Left ventricle myocardium inferior (tissue), 1 donor: Measurements from ENCODE around the gene CA10. TPM values are rescaled to one million over a fixed set of nuclear protein-coding genes. Genes with fewer than 3 reads are reported as not detected.

Experiments
- DNase-seq: peaks from one replicate; pipeline ENCODE4 v3.0.0-alpha.2; 2020
- H3K27ac ChIP-seq: fragments of 200-600 bp; replicated peaks from 2 replicates; pipeline ENCODE4 v1.8.0; 2021
- H3K27me3 ChIP-seq: fragments of 200-600 bp; 2 replicates; pipeline ENCODE4 v1.8.0; 2021; ENCODE audit warnings: low read depth
- H3K36me3 ChIP-seq: fragments of 200-600 bp; 2 replicates; pipeline ENCODE4 v1.8.0; 2021
- H3K4me1 ChIP-seq: fragments of 200-600 bp; 2 replicates; pipeline ENCODE4 v1.8.0; 2021
- H3K4me3 ChIP-seq: fragments of 200-600 bp; 2 replicates; pipeline ENCODE4 v1.8.0; 2021; ENCODE audit warnings: mild to moderate bottlenecking, moderate library complexity
- H3K9me3 ChIP-seq: fragments of 200-600 bp; replicated peaks from 2 replicates; pipeline ENCODE4 v1.8.0; 2021
- intact Hi-C: fragments of 100-400 bp; cut with micrococcal nuclease; formaldehyde crosslinking; loops from one replicate; pipeline ENCODE4 v1.11.0; 2022
- total RNA-seq: library from RNA; stranded (reverse); fragmentation: NEBNext Ultra II Directional; extraction: Animal tissue kit (Norgen Biotek cat#: 25700); gene quantifications from one replicate; pipeline ENCODE4 v1.2.1, GENCODE V29; 2021
- TF ChIP-seq, protein P1 (sequence below): fragments of 200-600 bp; IDR thresholded peaks from 2 replicates; pipeline ENCODE4 v1.8.0; 2021; ENCODE audit warnings: antibody characterized with exemption, mild to moderate bottlenecking, borderline replicate concordance
- donor health status: DM: no; HTN: yes; CAD: no; lungs with severe emphysema.

Gene CA10
- total RNA-seq, 1 donor from 2014 or later = not detected

DNA sequence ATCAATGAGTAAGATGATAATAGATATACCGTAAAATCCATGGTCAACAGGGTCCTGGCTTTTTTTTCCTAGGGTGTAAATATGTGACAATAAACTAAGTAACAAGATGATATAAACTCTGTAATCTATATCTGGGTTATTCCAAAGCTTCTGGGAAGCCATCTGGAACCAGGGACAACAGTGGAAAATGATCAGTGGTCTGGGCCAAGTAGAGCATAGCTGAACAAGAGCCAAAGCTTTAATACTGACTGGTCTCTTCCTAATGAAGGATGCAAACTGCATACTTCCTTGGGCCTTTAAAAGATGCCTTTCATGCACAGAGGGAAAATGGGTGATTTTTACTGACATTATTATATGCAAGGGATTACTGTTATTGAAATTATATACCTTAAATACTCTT lies 8.9 kb downstream of the CA10 start:
- DNase-seq = no peak
- no peak overlapping the region for H3K4me3 ChIP-seq
- intact Hi-C loops = no loop called here
- H3K9me3 ChIP-seq = no peaks in the 10 kb centered on the region
- H3K36me3 ChIP-seq = no peaks in the 10 kb centered on the region
- H3K4me1 ChIP-seq = no peaks in the 10 kb centered on the region
- H3K27me3 ChIP-seq = peaks cover 16% of the 10 kb centered on the region
- no peak overlapping the region for H3K27ac ChIP-seq
- TF ChIP-seq, protein P1, sequence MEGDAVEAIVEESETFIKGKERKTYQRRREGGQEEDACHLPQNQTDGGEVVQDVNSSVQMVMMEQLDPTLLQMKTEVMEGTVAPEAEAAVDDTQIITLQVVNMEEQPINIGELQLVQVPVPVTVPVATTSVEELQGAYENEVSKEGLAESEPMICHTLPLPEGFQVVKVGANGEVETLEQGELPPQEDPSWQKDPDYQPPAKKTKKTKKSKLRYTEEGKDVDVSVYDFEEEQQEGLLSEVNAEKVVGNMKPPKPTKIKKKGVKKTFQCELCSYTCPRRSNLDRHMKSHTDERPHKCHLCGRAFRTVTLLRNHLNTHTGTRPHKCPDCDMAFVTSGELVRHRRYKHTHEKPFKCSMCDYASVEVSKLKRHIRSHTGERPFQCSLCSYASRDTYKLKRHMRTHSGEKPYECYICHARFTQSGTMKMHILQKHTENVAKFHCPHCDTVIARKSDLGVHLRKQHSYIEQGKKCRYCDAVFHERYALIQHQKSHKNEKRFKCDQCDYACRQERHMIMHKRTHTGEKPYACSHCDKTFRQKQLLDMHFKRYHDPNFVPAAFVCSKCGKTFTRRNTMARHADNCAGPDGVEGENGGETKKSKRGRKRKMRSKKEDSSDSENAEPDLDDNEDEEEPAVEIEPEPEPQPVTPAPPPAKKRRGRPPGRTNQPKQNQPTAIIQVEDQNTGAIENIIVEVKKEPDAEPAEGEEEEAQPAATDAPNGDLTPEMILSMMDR = no peak

DNA sequence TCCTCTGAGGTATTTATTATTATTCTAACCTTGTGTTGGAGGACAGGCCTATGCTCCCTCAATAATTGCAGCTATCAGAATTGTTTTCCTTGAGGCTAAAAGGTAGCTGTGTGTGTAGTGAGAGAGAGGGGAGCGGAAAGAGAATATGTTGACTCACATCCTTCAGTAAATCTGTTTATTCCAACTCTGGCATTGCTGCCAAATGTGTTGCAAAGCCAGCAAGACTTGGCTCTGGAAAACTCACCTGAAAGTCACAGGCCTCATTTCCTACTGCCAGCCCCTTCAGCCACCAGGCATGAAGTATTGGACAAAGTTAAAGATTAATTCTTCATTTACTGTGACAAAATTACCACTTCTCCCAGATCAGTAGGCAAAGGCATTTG lies 9.6 kb downstream of the CA10 start:
- Histone ChIP-seq H3K27me3 (peaks cover 11% of the 10 kb centered on the region), H3K4me3 (no peak overlapping the region), H3K4me1 (no peaks in the 10 kb centered on the region), H3K27ac (no peak overlapping the region), H3K9me3 (no peaks in the 10 kb centered on the region), H3K36me3 (no peaks in the 10 kb centered on the region)
- no peak for DNase-seq
- intact Hi-C loops = no loop called here
- TF ChIP-seq, protein P1 = no peak

GRCh38 chr17:52148288-52148968 lies 10.1 kb downstream of the CA10 start:
- no peak for DNase-seq
- peaks cover 6% of the 10 kb centered on the region for H3K27me3 ChIP-seq
- H3K4me1 ChIP-seq = no peaks in the 10 kb centered on the region
- intact Hi-C loops = no loop called here
- TF ChIP-seq, protein P1 = no peak
- no peak overlapping the region for H3K27ac ChIP-seq
- no peaks in the 10 kb centered on the region for H3K9me3 ChIP-seq
- H3K36me3 ChIP-seq = no peaks in the 10 kb centered on the region
- no peak overlapping the region for H3K4me3 ChIP-seq

DNA sequence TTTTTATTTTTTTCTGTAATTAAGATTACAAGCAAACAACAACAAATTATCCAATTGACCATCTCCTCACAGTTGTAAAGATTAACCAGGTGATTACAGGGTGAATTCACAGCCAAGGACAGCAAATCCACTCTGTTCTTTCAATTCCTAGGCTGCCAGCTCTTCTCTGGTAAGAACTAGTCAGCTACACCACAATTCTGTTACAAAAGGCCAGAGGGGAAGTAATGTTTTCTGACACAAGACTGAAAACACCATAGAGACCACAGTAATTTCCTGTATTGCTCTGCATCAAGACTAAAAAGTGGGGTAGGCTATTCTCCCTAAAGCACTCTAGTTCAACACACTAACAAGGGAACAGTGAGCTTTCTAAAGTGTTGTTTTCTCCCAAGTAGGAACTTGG lies 10.6 kb downstream of the CA10 start:
- H3K27ac ChIP-seq = no peak overlapping the region
- TF ChIP-seq, protein P1 = no peak
- intact Hi-C loops = no loop called here
- H3K4me3 ChIP-seq = no peak overlapping the region
- H3K9me3 ChIP-seq = no peaks in the 10 kb centered on the region
- peaks cover under 1% of the 10 kb centered on the region for H3K27me3 ChIP-seq
- no peak for DNase-seq
- no peaks in the 10 kb centered on the region for H3K4me1 ChIP-seq
- no peaks in the 10 kb centered on the region for H3K36me3 ChIP-seq

GRCh38 chr17:52147431-52147830 lies 11.1 kb downstream of the CA10 start:
- no peaks in the 10 kb centered on the region for H3K36me3 ChIP-seq
- TF ChIP-seq, protein P1 = no peak
- DNase-seq = no peak
- no peak overlapping the region for H3K4me3 ChIP-seq
- H3K9me3 ChIP-seq = no peaks in the 10 kb centered on the region
- no peak overlapping the region for H3K27ac ChIP-seq
- intact Hi-C loops = no loop called here
- no peaks in the 10 kb centered on the region for H3K27me3 ChIP-seq
- no peaks in the 10 kb centered on the region for H3K4me1 ChIP-seq
